GM19099 (cell line): Measurements from ENCODE around the gene OSBPL3.
A peak's percentile ranks its signal among the peaks of the same experiment; 100 is the strongest.

ENCODE experiments used
- POLR2A ChIP-seq: IDR thresholded peaks from 3 replicates; pipeline ENCODE4 v1.6.1; 2011; ENCODE audit warnings: low read depth; ENCODE audit not compliant: insufficient read length; ENCODE audit errors: extremely low read depth

The OSBPL3 gene

GRCh38 chr7:24831240-24831639 is 148.7 kb downstream of the OSBPL3 start:
- no peak for TF ChIP-seq POLR2A

- TF ChIP-seq POLR2A = no peak
These were observed 149.4 kb downstream of the OSBPL3 start for GRCh38 chr7:24830440-24831050.

DNA sequence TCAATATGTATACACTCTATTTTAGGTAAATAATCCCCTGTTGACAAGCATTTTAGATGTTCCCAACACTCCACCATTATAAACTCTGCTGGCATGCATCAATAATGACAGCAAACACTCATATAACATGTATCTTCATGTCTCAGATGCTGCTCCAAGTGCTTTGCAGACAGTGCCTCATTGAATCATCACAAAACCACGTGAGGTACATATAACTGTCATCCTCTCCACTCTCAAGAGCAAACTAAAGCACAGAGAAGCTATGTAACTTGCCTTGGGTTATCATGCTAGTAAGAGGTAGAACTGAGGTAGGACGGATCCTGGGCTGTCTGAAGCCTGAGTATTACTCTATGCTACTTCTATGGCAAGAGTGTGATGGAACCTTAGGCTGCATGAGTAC is 150.2 kb downstream of the OSBPL3 start:
- TF ChIP-seq POLR2A = no peak

- TF ChIP-seq POLR2A = no peak
These were observed 150.9 kb downstream of the OSBPL3 start for GRCh38 chr7:24828891-24829661.

DNA sequence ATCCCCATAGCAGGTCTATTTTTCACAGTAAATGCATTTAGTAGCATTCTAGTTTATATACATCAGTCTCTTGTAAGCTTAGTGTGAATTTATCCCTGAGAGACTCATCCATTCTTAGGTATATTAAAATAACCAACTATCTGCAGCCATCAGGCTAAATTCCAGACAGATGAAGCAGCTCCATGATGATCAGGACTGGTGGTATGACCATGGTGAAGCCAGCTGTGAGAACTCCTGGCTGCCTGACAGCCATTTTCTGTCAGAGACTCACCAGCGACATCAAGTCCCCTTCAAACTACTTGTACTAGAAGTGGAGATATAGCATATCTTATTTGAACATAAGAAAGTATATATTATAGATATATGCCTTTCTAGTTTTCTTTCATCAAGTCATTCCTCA is 152.4 kb downstream of the OSBPL3 start:
- no peak for TF ChIP-seq POLR2A

- TF ChIP-seq POLR2A = no peak
These were observed 153.0 kb downstream of the OSBPL3 start for GRCh38 chr7:24827027-24827426.

DNA sequence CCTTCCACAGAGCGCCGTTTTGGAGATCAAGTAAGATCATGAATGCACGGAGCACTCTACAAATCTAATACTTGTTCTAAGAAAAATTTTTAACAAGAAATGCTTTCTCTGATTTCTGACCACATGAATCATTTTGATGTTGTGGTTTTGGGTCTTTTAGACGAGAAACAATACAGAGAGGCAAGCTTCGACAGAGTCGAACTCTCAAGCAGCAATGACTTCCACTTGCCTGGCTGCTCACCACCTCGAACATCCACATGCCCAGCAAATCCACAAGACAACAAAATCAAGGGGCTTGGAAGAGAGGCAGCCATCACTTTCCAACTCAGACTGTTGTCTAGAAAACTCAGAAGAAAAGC is 153.3 kb downstream of the OSBPL3 start:
- TF ChIP-seq POLR2A = no peak

DNA sequence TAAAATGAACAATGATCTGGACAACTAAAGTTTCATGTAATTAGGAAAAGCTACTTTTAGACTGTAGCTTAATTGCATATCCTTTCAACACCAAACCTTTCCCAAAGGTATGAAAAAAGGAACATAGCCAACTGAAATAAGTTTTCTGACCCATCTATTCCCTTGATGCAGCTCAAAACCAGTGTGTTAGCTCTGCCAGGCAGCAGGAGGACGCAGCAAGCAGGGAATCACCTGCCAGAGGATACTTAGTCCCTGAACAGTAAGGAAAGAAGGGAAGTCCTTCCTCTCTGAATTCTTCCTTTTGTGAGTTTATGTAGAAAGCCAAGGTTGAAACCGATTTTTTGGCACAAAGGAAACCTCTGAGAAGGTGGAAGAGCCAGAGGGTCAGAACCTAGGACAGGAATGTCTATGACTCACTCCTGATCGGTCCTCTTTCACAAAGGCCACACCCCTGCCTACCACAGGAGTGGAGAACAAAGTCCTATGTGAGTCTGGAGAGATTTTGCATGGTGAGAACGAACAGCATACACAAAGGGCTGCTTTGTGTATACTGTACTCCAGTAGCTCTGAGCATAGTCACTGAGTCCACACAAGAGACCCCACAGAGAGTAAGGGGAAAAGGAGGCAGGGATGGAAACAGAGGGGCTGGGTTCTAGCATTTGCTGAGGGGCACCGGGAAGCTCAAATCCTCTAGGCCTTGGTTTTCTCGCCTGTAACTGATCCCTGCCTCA is 153.9 kb downstream of the OSBPL3 start:
- no peak for TF ChIP-seq POLR2A

- TF ChIP-seq POLR2A = no peak
These were observed 154.6 kb downstream of the OSBPL3 start for GRCh38 chr7:24825381-24825794.

DNA sequence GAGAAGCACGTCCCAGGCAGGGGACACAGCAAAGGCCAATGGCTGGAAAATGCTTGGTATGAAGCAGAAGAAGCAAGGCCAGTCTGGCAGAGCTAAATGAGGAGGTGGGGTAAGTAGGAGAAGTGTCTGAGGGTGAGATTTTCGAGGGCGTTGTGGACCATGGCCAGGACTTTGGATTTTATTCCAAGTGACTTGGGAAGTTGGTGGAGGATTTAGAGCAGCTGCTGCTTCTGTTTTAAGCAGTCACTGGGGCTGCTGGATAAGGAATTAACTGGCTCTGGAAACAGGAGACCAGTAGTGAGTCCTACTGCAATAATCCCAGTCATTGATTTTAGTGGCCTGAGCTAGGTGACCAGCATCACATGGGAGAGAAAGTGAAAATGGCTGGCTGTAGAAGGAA is 155.1 kb downstream of the OSBPL3 start:
- no peak for TF ChIP-seq POLR2A

- no peak for TF ChIP-seq POLR2A
These were observed 155.6 kb downstream of the OSBPL3 start for GRCh38 chr7:24824400-24824799.

DNA sequence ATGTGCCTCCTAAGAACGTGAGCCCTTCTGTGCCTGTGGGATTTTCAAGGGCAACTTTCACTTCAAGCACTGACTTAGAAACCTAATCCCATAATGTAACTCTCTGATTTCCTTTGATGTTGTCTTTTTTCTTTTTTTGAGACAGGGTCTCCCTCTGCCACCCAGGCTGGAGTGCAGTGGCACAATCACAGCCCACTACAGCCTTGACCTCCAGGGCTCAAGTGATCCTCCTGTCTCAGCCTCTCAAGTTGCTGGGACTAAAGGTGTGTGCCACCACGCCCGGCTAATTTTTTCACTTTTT is 158.3 kb downstream of the OSBPL3 start:
- TF ChIP-seq POLR2A = no peak

GRCh38 chr7:24821045-24821753 is 158.8 kb downstream of the OSBPL3 start:
- peak; percentile 37 for TF ChIP-seq POLR2A

GRCh38 chr7:24820730-24821044 is 159.3 kb downstream of the OSBPL3 start:
- TF ChIP-seq POLR2A = no peak

DNA sequence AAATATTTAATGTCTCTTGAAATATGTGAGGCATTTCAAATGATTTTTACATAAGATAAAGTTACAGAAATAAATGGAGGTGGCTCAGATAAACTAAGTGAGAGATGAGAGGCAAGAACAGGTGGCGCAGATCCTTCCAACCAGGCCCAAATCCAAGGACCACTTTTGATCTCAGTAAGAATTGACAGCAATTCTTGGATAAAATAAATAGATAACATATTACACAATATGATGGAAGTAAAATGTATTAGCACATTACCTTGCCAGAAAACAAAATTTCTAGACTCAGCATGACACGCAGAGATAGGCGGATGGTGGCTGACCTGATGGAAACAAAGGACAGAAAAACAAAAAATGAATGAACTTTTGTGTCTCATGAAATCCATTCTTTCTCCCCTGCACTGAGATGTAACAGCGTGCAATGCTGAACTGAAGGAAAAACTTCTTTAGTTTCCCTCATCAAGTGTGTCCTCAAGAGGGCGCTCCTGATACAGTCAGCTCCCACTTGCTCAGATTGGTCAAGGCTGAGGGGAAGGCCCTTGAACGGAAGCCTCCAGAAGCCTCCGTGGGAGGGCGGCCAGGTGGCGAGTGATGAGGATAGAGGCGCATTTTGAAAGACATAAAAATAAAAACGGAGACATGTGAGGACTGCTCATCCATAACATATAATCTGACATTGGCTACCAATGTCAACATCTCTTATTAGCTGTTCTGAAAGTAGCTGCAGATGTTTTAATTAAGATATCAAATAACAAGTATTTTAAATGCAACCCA is 159.9 kb downstream of the OSBPL3 start:
- TF ChIP-seq POLR2A = no peak
